Ectodermal cell (in vitro differentiated cells): ENCODE data around the gene BUB1B.

Experiments
- H3K27ac ChIP-seq: 2 replicates; pipeline ENCODE4 v1.7.0; 2013; ENCODE audit warnings: mild to moderate bottlenecking, low read depth, low read length; ENCODE audit not compliant: insufficient read depth, poor library complexity, severe bottlenecking
- H3K27me3 ChIP-seq: 2 replicates; pipeline ENCODE4 v1.7.0; 2013; ENCODE audit warnings: mild to moderate bottlenecking, low read length; ENCODE audit not compliant: insufficient read depth, control insufficient read depth, poor library complexity, severe bottlenecking
- H3K36me3 ChIP-seq: one replicate; pipeline ENCODE4 v1.7.0; 2013; ENCODE audit warnings: low read length; ENCODE audit not compliant: control insufficient read depth, insufficient read depth
- H3K4me1 ChIP-seq: one replicate; pipeline ENCODE4 v1.7.0; 2013; ENCODE audit warnings: low read length; ENCODE audit not compliant: control insufficient read depth, insufficient read depth
- H3K4me3 ChIP-seq: 2 replicates; pipeline ENCODE4 v1.7.0; 2013; ENCODE audit warnings: low read depth, low read length, control low read depth; ENCODE audit not compliant: insufficient read depth
- H3K9me3 ChIP-seq: 2 replicates; pipeline ENCODE4 v1.7.0; 2013; ENCODE audit warnings: mild to moderate bottlenecking, low read length, moderate library complexity; ENCODE audit not compliant: control insufficient read depth
- WGBS, 2 experiments: methylation state at CpG; one replicate each; pipeline ENCODE4 v1.1.7; 2013; ENCODE audit warnings: missing lambda C conversion rate in 2 of 2; 5-methylcytosine and 5-hydroxymethylcytosine counted together

BUB1B gene

DNA sequence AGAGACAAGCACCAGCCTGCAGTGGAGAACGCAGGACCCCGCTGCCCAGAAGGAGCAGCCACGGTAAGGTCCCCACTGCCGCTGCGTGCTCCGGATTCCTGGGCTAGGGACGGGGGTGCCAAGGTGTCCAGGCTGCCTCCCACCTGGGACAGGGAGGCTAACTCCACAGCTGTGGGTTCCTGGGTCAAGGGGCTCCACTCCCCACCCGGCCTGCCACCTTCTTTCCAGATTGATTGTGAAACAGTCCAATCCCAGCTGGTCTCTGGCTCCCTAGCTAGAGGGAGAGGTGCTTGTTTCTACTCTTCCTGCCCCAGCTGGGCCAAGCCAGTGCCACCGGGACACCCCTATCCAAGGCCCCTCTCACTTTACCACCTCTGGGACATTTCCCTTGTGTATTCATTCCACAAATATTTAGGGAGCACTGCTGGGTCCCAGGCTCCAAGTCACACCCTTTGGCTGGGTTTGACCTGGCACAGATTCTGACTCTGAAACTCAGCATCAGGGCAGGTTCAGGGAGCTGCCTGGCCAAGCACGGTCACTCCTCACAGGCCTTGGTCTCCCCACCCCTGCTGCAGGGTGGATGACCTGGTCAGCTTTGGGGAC, 79.9 kb downstream of the BUB1B start:
- H3K4me3 ChIP-seq = no peak overlapping the region
- peaks cover 17% of the 10 kb centered on the region for H3K4me1 ChIP-seq
- 91 to 93% methylated on average over 10 of the region's 10 CpGs for WGBS, 2 experiments
- H3K27ac ChIP-seq = no peak overlapping the region
- no peaks in the 10 kb centered on the region for H3K9me3 ChIP-seq
- no peaks in the 10 kb centered on the region for H3K36me3 ChIP-seq
- H3K27me3 ChIP-seq = peaks cover 20% of the 10 kb centered on the region

DNA sequence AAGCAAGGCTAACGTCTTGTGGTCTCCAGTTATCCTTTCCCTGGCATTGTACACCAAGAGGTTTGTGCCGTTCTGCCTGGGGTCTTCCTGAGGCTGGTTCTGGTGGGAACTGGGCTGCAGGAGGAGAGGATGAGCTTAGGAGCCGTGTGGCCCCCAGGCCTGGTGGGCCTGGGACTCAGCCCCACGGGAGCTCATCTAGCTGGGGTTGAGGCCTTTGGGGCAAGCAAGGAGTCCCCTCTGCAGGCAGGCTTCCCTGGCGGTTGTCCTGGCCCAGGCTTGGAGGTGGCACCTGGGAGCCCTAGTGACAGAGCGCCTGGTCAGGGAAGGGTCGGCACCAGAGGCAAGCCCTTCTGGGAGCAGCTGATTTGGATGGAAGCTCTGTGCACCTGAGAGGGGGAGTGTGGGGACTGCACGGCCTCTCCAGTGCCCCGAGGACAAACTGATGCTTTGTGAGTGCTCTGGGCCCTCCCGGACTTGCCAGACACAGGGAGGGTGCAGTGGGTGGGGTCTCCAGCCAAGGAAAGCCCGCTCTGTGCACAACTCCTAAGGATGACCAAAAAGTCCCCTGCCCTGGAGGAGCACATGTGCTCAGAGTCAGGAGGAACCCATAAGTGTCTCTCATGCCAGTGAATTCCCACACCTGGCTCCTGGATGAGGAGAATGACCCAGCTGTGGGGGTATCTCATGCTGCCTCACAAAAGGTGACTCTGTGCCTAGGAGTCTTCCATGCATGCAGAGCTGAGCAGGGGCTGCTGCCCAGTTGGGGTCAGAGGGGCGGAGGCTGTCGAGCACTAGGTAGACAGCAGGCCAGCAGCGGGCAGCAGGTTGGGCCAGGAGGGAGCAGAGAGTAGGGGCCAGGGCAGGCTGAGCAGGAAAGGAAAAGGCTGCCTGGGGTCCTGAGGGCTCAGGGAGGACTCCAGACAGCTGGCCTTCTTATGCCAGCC, 80.7 kb downstream of the BUB1B start:
- H3K36me3 ChIP-seq = no peaks in the 10 kb centered on the region
- peaks cover 20% of the 10 kb centered on the region for H3K27me3 ChIP-seq
- H3K4me1 ChIP-seq = peaks cover 17% of the 10 kb centered on the region
- H3K4me3 ChIP-seq = no peak overlapping the region
- WGBS, 2 experiments = 91 to 94% methylated on average over 14 of the region's 14 CpGs
- no peak overlapping the region for H3K27ac ChIP-seq
- H3K9me3 ChIP-seq = no peaks in the 10 kb centered on the region

DNA sequence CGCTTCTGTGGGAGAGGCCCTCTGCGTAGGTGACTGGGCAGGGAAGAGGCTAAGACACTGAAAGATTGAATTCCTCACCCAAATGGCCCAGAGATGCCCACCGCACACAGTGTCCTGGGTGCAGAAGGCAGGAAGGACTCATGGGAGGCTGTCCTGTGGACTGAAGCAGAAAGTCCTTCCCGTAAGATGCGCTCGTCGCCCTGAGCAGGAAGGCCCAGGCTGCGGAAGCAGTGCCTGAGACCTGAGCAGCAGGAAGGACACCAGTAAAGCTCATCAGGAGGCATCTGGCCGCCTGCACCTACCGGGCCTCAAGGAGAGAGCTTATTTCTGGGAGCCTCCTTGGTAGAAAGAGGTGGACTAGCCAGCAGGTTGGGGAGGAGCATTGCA, 81.3 kb downstream of the BUB1B start:
- Histone ChIP-seq H3K4me1 (peaks cover 17% of the 10 kb centered on the region), H3K36me3 (no peaks in the 10 kb centered on the region), H3K9me3 (no peaks in the 10 kb centered on the region), H3K4me3 (no peak overlapping the region), H3K27ac (no peak overlapping the region), H3K27me3 (peaks cover 20% of the 10 kb centered on the region)
- WGBS, 2 experiments = 93 to 97% methylated on average over 10 of the region's 10 CpGs

DNA sequence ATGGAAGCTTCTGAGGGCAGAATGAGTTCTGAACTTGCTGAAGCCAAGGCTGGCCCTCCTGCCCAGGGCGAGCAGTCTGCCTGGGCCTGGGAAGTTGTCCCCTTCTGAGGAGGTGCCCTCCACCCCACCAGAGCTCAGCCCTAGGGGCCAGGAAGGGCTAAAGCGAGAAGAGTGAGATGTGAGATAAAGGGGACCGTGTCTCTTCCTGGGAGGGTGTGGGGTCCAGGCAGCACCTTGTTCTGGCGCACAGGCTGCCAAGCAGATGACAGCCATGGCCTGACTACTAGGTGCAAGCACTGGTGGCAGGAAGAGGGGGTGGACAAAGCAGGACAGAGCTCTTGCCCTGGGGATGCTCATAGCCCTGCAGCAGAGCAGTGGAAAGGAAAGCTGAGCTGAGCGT, 81.7 kb downstream of the BUB1B start:
- 93 to 94% methylated on average over 5 of the region's 5 CpGs for WGBS, 2 experiments

DNA sequence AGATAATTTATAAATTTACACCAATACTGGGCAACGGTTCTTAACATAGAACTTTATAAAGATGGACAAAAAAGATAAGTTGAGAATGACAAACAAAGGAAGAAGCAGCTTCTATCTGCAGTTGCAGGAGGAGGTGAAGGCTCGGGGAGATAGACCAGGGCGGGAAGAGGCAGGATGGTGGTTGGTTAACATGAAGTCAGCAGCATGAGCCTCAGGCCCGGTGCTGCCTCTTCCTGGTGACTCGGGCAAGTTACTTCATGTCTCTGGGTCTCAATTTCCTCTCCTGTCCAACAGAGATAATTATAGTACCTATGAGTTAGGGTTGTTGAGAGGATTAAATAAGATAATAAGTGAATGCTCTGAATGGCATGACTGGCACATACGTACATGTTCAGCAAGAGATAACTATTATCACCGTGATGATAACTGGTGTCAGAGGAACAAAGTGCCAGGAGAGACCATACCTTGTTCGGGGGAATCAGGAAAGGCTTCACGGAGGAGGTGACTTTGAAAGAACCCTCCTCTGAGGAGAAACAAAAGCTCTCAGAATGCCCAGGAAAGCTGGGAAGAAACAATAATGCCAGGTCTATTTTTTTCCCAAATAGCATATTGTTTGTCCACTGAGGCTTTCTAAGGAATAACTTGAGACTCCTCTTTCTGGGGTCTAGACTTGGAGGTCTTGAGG, 82.4 kb downstream of the BUB1B start:
- Histone ChIP-seq H3K36me3 (no peaks in the 10 kb centered on the region), H3K9me3 (no peaks in the 10 kb centered on the region), H3K27me3 (peaks cover 14% of the 10 kb centered on the region), H3K27ac (no peak overlapping the region), H3K4me3 (no peak overlapping the region), H3K4me1 (peaks cover 17% of the 10 kb centered on the region)
- WGBS, 2 experiments = 93 to 95% methylated on average over 9 of the region's 9 CpGs

More for the DNA sequence above, 81.7 kb downstream of the BUB1B start:
- peaks cover 20% of the 10 kb centered on the region for H3K27me3 ChIP-seq
- no peaks in the 10 kb centered on the region for H3K9me3 ChIP-seq
- H3K4me3 ChIP-seq = no peak overlapping the region
- no peaks in the 10 kb centered on the region for H3K36me3 ChIP-seq
- no peak overlapping the region for H3K27ac ChIP-seq
- H3K4me1 ChIP-seq = peaks cover 17% of the 10 kb centered on the region

DNA sequence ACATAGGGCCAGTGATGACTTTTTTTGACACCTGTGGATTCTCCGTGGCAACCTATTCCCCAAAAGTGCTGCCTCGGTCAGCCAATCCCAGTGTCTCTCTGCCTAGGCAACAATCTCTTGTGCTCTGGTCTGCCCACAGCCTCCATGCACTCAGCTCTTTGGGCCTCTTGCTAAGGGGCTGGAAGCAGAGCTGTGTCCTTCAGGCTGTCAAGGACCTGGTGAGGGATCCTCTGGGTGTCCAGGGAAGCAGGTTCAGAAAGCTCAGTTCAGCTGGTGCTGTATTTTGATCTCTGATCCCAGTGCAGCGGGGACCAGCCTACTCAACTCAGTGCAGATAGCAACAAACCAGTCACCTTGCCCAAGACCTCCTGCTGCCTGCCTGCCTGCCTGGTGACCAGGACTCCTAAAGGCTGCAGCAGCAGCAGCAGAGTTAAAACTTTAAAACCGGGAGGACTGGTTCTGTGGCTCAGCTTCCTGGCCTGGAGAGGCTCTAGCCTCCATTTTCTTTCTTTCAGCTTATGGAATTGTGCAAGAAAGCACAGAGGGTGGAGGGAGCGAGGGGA, 84.2 kb downstream of the BUB1B start:
- Histone ChIP-seq H3K4me1 (peaks cover 2% of the 10 kb centered on the region), H3K36me3 (no peaks in the 10 kb centered on the region), H3K27ac (no peak overlapping the region), H3K4me3 (no peak overlapping the region), H3K9me3 (no peaks in the 10 kb centered on the region), H3K27me3 (peaks cover 1% of the 10 kb centered on the region)
- 82 to 84% methylated on average over 5 of the region's 5 CpGs for WGBS, 2 experiments

DNA sequence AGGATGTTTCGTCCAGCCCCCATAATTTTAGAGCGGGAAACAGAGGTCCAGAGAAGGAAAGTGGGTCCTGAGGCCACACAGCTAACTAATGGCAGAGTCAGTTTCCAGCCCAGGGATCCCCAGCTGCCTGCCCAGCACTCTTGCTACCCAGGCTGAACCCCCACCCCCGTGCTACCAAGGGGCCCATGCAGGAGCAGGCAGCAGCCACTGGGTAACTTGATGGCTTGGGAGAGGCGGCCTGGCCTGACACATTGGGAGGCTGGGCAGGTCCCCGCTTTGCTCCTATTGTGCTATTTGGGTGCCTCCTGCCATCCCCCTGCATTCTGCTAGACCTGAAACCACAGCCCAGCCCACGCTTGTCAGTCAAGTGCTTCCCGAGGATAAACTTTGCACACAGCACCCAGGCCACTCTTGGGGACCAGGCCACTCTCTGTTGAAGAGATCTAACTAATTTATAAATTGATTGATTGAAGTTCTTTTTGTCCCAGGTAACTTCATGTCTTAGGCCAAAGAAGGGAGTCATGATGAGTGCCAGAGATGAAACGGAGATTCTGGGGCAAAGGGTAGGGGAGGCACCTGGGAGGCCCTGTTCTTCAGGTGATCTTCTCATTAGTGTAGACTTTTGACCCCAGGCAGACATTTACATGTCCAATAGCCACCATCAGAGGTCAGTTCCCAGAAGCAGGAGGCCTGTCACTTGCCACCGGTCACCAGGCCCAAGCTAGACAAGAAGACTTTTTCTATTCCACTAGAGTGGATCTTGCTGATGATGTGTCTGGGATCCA, 85.0 kb downstream of the BUB1B start:
- no peaks in the 10 kb centered on the region for H3K36me3 ChIP-seq
- H3K27ac ChIP-seq = no peak overlapping the region
- H3K27me3 ChIP-seq = peaks cover 9% of the 10 kb centered on the region
- no peaks in the 10 kb centered on the region for H3K9me3 ChIP-seq
- H3K4me1 ChIP-seq = no peaks in the 10 kb centered on the region
- no peak overlapping the region for H3K4me3 ChIP-seq
- WGBS, 2 experiments = 93 to 94% methylated on average over 9 of the region's 9 CpGs

DNA sequence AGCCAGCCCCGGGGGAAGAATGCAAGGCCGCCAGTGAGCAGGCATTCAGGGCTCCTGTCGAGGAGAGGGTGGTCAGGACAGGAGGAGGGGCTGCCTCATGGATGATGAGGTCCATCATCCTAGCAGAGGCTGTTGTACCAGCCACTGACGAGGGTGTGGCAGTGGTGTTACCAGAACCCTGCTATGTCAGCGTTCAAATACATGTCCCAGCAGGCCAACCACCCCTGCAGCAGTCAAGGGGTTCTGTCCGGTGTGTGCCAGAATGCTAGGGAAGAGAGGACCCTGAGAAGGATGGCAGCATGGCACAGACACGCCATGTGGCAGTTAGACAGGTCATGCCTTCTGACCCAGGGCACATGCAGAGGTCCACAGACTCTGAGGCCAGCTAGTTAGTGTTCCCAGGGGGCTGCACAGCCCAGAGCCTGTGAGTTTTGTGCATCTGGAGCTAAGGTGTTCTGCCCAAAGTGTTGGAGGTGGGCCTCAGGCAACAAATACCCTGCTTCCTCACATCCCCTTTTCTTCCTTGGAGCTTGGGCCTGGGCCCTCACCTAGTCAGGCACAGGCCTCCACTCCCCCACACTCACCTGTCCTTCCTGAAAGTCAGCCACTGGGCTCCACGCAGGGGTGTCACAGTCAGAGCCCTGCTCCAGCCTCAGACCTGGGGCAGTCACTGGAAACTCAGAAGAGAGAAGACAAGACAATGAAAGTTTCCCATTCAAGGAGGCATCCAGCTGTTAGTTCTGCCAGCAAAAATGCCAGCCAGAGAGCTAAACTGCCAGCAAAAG, 85.8 kb downstream of the BUB1B start:
- Histone ChIP-seq H3K4me3 (no peak overlapping the region), H3K4me1 (no peaks in the 10 kb centered on the region), H3K27ac (no peak overlapping the region), H3K9me3 (no peaks in the 10 kb centered on the region), H3K36me3 (no peaks in the 10 kb centered on the region), H3K27me3 (peaks cover 18% of the 10 kb centered on the region)
- 93% methylated on average over 8 of the region's 8 CpGs for WGBS, 2 experiments

DNA sequence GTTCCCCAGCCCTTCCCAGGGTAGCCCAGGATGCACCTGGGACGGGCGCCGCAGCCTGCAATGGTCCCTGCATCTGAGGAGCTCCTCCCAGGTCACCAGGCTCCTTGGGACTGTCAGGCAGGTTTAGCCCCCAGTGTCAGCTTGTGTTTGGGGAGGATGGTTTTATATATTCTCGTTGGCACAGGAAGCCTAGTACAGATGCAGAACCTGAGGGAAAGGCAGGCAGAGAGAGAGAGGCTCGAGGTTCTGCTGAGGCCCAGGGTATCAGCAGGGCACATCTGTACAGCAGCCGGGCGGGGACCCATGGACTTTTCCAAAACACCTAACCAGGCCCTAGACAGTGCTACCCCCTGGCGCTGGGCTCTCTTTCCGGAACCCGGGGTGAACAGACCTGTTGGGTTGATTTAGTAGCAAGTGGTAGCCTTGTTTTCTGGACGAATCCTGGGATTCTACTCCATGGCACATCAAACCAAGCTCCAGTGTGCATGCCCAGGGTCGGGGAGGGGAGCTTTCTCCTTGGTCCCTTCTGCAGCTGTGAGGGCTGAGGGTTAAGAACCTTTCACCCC, 86.6 kb downstream of the BUB1B start:
- Histone ChIP-seq H3K27me3 (peaks cover 26% of the 10 kb centered on the region), H3K27ac (no peak overlapping the region), H3K9me3 (no peaks in the 10 kb centered on the region), H3K4me3 (no peak overlapping the region), H3K36me3 (no peaks in the 10 kb centered on the region), H3K4me1 (no peaks in the 10 kb centered on the region)
- 92% methylated on average over 12 of the region's 12 CpGs for WGBS, 2 experiments
